GM19043 (cell line): ENCODE data around the gene RPH3AL.

ENCODE experiments used
- ATAC-seq: cut with Tn5 transposase; IDR thresholded peaks from one replicate; pipeline ENCODE4 v1.9.1; 2021; ENCODE audit warnings: low read depth; ENCODE audit not compliant: unreplicated experiment

The RPH3AL gene

DNA sequence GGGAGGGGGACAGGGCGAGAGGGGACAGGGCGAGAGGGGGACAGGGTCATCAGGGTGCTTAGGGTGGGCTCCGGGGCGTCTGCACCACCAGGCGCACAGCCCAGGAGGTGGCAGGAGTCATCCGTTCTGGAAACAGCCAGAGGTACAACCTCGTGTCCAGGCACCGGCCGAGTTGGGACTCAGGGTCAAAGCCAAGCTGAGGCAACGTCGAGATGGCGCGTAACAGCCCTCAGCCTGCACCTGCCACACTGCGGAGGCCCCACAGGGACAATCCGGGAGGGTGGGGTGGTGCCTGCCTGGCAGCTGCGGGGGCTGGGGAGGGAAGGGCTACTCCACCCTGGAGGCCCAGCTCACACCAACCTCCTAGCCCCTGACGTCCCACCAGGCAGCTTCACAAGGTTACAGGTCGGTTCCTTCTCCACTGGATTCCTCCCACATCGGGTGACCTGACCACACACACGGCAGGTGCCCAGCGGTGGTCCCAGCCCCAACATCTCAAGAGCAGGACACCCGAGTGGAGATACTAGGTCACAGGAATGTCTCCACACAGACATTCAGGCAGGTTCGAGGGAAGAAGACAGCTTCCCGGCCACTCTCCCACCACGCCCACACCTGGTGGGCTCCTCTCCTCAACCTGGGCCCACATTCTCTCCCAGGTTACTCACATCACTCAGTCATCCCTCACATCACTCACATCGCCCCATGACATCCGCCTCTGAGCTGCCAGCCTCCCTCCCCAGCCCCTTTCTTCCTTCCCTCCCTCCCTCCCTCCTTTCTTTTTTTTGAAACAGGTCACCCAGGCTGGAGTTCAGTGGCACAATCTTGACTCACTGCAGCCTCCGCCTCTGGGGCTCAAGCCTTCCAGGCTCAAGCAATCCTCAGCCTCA is 47.3 kb downstream of the RPH3AL start:
- no peak for ATAC-seq

DNA sequence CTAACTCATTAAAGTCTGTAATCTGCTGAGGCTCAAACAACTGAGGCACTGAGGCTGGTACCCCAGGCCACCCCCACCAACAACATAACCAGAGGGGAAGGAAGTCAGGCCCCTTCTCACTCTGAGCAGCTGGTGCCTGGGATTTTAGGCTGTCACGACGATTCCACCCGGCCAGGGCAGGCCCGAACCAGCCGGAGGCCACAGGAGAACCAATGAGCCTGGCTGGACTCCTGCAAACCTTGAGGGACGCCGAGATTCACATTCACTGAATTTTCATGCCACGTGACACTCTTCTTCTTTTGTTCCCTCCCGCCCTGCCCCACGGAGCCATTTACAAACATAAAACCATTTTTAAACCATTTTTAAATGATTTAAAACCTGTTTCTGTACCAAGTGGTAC is 48.1 kb downstream of the RPH3AL start:
- ATAC-seq, result no peak

DNA sequence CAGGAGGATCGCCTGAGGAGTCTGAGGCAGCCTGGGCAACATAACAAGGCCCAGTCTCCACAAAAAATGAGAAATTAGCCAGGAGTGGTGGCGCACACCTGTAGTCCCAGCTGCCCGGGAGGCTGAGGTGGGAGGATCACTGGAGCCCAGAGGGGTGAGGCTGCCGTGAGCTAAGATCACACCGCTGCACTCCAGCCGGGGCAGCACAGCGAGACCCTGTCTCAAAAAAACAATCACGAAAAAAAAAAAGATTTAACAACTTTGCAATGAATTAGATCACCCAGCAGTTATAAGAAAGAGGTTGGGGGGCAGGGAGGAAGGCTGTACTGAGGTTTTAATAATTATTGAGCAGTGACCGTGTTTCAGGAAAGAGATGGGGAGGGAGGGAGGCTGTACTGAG is 49.4 kb downstream of the RPH3AL start:
- no peak for ATAC-seq

DNA sequence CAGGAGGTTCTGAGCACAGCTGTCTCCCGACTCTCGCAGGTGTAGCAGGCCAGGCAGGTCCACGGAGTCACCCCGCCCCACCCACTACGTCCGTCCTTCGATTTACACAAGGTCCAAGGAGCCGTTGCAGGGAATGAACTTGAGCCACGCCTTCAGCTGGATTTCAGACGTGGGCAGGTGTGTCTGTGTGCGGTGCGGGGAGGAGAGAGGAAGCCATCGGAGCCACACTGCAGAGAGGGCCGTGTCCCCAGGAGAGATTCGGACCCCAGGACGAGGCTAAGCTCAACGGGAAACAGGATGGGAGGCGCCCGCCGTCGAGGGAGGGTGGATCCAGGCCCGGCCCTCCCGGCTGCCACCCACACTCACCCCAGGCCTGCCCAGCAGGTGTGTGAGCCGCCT is 50.3 kb downstream of the RPH3AL start:
- no peak for ATAC-seq

DNA sequence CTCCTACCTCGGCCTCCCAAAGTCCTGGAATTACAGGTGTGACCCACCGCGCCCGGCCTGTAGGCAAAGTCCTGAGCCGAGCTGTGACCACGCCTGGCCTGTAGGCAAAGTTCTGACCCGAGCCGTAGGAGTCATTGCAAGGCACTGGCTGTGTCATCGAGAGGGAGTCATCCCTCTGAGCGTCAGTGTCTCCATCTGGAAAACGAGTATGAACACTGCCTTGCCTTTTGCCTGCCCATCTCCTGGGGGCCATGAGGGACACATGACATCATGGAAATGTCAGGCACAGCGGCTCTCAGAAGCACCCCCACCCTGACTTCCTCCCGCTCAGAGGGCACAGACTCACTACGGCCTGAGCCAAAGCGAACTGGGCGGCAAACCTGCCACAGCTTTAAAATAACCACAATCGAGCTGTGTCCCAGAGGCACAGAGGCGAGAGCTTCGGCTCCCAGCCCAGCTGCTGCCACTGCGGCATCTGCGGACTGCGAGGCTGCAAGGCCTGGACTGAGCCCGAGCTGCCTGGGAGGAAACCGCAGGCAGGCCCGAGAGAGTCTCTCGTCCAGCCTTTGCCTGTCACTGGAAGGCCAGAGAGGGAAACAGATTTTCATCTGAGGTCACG is 50.8 kb downstream of the RPH3AL start:
- no peak for ATAC-seq

DNA sequence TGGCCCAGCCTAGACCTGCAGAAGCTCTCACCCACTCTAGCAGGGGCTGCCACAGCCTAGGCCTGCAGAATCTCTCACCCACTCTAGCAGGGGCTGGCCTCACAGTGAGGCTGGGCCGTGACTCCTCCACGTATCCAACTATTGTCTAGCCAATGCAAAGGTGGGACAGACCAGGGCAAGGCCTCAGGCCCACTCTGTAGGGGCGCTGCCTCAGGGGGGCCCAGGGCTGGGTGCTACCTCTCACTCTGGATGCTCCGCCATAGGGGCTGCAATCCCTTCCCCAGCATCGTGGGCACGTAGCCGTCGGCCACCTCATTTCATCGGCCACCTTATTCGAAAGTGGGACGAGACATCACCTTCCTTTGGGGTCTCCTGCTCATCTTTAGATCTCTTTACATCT is 51.7 kb downstream of the RPH3AL start:
- ATAC-seq, result no peak

DNA sequence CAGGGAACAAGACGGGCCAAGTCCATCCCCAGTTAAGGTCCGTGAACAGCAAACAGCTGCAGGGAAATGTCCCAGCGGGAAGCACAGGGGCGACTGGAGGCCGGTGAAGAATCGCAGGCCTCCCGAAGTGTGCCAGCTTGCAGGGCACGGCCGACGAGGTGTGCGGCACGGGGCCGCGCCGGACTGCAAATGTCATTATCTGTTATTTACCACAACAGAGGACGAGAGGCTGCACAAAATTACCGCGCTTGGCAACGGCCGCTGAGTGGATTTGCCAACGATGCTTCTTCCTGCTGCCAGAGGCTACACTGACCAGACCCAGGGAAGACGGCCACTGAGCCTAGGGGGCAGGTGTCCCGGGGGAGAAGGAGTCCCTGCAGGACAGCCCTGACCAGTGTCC is 53.1 kb downstream of the RPH3AL start:
- no peak for ATAC-seq

DNA sequence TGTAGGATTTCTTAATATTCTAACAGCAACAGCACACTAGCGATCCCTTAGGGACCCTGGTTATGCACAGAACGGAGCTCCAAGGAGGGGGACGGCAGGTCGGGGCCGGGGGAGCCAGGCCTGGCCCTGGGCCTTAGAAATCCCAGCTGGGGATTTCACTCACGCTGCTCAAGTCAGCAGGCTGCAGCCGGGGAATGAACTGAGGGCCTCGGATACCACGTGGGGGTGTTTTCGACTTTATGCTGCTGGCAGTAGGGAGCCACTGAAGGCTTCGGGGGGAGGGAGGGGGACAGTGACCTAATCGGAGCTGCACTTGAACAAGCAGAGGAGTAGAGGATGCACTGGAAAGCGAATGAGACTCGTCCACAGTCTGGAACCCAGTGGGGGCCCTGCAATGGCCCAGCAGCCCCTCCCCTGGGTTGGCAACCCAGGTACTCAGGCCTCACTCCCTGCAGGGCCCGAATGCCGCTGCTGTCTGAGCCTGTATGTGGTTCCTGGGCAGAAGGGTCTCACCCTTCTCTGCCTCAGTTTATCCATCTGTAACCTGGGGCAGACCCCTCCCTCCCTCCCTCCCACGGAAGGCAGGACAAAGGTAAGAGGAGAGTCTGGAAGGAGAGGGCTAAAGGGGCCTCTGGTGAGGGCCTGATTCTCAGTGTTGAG is 53.7 kb downstream of the RPH3AL start:
- ATAC-seq, result no peak

DNA sequence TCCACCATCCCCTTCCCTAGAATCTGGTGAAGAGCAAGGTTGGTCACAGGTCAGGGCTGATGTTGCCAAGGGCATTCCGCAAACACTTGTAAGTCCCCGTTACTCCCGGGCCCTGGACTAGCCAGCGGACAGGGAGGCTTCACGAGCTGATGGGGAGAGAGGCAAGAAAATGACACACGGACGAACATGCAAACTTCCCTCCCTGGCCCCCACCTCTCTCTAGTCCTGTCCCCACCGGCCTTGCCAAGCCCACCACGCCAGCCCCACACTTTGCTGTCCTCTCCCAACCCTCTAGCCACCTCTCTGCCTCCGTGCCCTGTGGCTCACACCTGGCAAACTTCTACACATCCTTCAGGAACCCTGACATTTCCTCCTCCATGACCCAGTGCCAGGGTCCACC is 54.8 kb downstream of the RPH3AL start:
- no peak for ATAC-seq

DNA sequence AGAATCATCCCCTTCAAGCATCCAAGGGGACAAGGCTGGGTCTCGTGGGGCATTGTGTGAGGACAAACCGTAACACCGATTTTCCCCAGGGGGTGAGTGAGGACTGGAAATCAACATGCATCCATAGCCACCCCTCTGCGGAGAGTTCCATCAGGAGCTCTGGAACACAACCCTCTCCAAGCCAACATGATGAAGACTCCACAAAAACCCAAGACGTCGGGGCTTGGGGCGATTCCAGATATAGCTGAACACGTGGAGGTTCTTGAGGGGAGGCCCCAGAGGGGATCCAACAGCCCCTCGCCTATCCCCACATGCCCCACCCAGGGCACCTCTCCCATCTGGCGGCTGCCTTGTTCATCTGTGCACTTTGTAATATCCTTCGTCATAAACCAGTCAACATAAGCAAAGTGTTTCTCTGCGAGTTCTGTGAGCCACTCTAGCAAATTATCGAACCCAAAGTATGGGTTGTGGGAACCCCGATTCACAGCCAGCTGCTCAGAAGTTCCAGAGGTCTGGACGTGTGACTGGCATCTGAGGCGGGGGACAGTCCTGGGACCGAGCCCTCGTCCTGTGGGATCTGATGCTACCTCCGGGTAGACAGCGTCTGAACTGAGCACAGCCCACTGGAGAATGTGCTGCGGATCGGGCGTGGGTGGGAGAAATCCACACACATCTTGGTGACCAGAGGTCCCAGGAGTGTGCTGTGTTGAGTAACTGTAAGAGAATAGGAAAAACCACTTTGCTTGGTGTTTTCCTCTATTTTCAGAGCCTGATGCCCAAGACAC is 55.5 kb downstream of the RPH3AL start:
- no peak for ATAC-seq

DNA sequence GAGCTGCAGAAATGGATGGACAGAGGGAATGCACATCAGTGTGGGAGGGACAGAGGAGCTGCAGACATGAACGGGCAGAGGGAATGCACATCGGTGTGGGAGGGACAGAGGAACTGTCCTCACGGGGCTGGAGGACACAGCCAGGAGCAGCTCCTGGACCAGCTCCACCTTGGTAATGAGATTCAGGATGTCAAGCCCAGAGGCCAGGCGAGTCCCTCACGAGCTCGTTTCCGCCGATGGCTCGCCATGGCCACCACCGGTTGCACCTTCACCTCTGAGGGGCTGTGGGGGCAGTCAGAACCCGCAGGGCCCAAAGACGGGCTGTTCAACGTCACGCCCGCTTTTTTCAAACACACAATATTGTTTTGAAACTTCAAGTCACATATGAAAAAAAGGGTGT is 56.2 kb downstream of the RPH3AL start:
- ATAC-seq, result no peak

DNA sequence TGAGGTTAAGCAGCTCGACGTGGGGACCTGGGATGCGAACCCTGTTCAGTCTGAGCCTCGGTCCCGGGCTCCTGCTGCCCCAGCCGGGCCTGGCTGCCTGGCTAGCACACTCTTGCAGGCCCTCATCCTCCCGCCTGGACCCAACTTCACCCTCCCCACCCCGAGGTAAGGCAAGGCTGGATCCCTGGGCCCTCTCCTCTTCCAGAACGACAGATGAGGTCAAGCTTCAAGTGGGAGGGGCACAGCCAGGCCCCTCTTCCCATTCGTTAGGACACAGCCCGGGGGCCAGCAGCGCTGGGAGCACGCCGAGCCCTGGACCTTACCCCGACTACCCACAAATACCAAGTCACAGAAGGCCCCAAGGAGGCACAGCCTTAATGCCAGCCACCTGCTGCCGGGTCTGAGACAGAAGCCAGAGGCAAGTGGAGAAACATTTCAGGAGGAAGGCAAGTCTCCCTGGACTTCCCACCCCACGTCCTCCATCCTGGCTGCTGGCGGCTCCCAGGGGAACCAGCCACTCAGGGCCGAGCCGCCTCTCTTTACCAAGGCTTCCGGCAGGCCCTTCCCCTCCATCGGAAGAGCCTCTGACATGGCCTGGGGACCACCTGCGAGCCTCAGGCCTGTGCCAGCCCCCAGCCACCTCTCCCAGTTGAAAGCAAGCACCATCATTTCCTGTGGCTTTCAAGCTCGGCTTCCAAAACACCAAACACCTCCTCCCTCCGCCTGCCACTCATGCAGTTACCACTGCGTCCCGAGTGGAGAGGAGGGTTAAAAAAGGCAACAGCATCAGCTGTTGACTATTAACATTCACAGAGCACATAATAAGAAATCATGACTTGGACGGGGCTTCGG is 59.9 kb downstream of the RPH3AL start:
- no peak for ATAC-seq

DNA sequence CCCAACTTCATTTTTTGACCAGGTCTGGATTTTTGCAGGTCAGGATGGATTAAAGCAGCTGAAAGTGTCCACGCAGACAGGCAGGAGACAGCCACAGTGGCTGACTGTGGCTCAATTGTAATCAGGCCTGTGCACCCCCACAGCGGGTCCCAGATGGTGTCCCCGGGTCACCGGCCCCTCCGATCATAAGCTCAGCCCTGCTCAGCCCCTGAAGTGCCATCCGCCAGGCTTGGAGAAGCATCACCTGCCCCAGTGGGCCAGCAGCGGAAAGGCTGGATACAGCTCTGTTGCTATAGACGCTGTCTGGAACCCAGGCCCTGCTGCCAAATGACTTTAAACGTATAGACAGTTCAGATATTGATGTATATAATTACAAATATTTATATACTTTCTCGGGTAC is 60.6 kb downstream of the RPH3AL start:
- no peak for ATAC-seq

DNA sequence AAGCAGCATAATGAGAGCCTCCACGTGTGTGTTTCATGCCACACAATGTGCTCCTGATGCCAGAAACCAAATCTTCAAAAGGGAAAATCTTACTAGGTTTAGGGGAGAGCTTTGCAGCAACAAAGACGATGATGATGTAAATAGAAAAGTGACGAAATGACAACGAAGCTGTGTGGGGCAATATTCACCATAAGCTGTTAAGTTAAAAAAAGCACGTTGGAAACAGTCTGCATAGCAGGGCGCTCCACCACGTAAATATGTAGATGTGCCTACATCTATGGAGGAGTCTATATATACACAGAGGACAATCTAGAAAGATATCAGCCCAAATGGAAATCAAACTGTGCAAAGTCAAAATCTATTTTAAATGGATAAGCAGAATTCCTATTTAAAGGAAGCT is 61.0 kb downstream of the RPH3AL start:
- no peak for ATAC-seq

DNA sequence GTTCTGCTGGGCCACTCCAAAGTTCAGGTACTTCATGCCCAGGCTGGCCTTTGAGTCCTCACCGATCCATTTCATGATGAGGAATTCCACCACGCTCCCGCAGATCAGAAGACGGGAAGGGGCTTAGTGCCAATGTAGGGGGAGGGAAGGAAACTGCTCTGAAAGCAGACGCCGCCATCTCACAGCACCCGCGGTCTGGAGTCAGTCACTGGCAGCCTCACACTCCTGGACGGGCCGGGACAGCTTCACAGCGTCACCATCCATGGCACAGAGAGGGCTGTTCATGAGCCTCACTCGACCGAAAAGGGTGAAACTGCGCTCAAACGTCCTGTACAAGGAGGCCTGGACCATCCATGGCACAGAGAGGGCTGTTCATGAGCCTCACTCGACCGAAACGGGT is 62.0 kb downstream of the RPH3AL start:
- no peak for ATAC-seq

DNA sequence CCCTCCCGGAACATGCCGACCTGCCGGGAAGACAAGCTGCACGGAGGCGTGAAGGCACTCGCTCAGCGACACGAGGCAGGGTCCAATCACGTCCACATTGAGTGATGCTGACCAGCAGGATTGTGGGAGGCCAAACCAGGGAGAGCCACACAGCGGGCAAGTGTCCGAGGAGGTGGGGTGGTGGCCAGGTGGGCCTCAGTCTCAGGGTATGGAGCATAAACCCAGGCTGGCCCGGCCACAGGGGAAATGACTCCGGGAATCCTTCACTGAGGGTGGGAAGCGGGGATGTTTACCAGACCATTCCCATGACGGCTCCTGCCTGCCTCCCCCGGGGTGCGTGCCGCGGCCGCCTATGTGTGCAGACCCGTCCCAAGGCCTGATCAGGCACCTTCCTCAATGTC is 62.5 kb downstream of the RPH3AL start:
- no peak for ATAC-seq

DNA sequence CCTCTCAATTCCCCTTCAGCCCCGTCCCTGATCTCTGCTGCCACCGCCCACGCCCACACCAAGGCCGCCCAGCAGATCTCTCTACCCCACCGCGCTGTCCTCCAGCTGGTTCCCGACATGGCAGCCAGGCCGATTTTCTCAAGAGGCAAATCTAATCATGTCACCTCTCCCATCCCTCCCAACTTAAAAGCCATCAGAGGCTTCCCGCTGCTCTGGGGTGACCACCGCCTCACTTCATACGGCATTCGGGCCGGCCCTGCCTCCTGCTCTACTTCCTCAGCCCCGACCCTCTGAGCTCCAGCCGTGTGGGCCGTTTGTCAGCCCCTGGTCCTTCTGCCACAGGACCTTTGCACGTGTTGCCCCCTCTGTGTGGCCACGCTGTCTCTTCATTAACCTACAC is 63.2 kb downstream of the RPH3AL start:
- ATAC-seq, result no peak

DNA sequence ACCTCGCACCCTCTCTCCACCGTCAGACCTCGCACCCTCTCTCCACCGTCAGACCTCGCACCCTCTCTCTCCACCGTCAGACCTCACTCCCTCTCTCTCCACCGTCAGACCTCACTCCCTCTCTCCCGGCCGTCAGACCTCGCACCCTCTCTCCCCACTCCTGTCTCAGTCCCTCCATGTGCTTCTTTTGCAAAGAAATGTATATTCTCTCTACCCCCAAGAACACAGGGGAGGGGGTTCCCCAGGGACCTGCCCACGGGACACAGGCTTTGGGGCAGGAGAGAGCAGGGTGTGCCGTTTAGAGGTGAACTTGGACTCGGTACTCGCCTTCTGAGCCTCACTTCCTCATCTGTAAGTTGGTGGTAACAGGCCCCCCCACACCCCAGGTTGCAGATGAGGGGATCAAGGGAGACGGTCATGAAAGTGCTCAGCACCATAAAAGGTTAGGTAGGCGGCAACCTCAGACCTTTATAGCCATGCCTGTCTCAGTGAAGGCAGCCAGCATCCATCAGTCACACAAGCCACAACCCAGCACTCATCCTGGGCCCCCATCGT is 63.7 kb downstream of the RPH3AL start:
- ATAC-seq, result no peak

DNA sequence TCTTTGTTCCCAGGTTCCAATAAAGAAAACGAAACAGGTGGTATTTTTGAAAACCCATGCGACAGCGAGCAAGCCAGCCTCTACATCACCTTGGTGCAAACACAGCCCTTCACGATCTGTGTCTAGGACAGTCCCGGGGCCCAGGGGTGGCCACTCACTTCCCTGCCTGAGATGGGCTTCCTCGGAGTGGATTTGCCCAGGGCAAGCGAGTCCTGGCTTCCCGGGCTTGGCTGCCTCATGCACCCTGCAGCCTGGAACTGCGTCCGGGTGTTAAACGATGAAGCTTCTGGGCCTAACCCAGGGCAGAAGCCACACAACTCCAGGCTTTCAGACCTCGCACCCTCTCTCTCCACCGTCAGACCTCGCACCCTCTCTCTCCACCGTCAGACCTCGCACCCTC is 66.0 kb downstream of the RPH3AL start:
- ATAC-seq, result no peak
